Measurements from ENCODE around the gene ATG9A. TPM values are rescaled to one million over a fixed set of nuclear protein-coding genes. Genes with fewer than 3 reads are reported as not detected.

The ATG9A gene
- total RNA-seq, 1 experiment from 2014 or later, result 42.9 TPM

DNA sequence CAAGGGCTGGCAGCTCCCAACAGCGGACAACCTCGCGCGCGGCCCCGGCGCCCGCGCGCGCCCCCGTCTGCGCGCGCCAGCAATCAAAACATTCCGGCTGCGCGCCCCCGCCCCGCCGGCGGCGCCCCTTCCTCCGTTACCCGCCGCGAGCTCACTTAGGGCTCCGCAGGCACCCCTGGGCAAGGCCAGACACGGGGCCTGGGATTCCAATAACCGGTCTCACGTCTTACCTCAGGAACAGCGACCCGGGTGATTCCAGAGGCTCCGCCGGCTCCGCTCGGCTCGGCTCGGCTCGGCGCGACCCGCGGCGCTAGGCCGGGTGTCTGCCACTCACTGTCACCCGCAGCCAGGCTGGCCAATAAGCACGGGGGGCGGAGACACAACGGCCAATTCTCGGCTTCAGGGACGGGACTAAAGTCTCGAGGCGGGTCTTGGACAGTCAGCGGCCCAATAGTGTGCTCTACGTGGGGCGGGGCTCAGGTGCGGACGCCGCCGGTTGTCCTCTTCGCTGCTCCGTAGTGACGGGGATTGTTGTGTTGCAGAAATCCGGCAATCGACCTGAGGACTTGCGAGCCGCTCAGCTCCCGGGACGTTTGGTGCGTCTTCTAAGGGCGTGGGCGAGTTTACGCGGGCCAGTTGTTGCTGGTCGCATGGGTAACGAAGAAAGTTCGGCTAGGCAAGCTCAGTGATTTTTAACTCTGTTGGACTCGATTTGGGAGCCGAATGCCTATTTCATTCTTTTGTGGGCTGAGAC, at the start of gene ATG9A, which contains the start of gene ANKZF1 (continued):
- TF ChIP-seq, protein P1, sequence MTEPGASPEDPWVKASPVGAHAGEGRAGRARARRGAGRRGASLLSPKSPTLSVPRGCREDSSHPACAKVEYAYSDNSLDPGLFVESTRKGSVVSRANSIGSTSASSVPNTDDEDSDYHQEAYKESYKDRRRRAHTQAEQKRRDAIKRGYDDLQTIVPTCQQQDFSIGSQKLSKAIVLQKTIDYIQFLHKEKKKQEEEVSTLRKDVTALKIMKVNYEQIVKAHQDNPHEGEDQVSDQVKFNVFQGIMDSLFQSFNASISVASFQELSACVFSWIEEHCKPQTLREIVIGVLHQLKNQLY (CRISPR knock-in tag; IDR thresholded peaks at IDR 0.05), result no peak
- no peak for TF ChIP-seq GTF2I (CRISPR knock-in tag; conservative IDR thresholded peaks at IDR 0.05)
- no peak for TF ChIP-seq EMX1 (CRISPR knock-in tag; IDR thresholded peaks at IDR 0.05)
- peak; percentile 95 for TF ChIP-seq GABPB1 (CRISPR knock-in tag; IDR thresholded peaks at IDR 0.05)
- TF ChIP-seq IRF2 (CRISPR knock-in tag; IDR thresholded peaks at IDR 0.05; ENCODE audit: borderline replicate concordance, low read depth), result no peak
- no peak for TF ChIP-seq ZNF317 (CRISPR knock-in tag; IDR thresholded peaks at IDR 0.05; ENCODE audit: borderline replicate concordance, low read depth)
- TF ChIP-seq ATF1 (CRISPR knock-in tag; IDR thresholded peaks at IDR 0.05), result no peak
- TF ChIP-seq NR3C1 (CRISPR knock-in tag; conservative IDR thresholded peaks at IDR 0.05; ENCODE audit: low read depth), result no peak
- TF ChIP-seq ZNF232 (CRISPR knock-in tag; IDR thresholded peaks at IDR 0.05), result no peak
- TF ChIP-seq, protein P2, sequence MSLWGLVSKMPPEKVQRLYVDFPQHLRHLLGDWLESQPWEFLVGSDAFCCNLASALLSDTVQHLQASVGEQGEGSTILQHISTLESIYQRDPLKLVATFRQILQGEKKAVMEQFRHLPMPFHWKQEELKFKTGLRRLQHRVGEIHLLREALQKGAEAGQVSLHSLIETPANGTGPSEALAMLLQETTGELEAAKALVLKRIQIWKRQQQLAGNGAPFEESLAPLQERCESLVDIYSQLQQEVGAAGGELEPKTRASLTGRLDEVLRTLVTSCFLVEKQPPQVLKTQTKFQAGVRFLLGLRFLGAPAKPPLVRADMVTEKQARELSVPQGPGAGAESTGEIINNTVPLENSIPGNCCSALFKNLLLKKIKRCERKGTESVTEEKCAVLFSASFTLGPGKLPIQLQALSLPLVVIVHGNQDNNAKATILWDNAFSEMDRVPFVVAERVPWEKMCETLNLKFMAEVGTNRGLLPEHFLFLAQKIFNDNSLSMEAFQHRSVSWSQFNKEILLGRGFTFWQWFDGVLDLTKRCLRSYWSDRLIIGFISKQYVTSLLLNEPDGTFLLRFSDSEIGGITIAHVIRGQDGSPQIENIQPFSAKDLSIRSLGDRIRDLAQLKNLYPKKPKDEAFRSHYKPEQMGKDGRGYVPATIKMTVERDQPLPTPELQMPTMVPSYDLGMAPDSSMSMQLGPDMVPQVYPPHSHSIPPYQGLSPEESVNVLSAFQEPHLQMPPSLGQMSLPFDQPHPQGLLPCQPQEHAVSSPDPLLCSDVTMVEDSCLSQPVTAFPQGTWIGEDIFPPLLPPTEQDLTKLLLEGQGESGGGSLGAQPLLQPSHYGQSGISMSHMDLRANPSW (CRISPR knock-in tag; conservative IDR thresholded peaks at IDR 0.05; ENCODE audit: low read depth), result no peak
- TF ChIP-seq, protein P3, sequence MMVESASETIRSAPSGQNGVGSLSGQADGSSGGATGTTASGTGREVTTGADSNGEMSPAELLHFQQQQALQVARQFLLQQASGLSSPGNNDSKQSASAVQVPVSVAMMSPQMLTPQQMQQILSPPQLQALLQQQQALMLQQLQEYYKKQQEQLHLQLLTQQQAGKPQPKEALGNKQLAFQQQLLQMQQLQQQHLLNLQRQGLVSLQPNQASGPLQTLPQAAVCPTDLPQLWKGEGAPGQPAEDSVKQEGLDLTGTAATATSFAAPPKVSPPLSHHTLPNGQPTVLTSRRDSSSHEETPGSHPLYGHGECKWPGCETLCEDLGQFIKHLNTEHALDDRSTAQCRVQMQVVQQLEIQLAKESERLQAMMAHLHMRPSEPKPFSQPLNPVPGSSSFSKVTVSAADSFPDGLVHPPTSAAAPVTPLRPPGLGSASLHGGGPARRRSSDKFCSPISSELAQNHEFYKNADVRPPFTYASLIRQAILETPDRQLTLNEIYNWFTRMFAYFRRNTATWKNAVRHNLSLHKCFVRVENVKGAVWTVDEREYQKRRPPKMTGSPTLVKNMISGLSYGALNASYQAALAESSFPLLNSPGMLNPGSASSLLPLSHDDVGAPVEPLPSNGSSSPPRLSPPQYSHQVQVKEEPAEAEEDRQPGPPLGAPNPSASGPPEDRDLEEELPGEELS (CRISPR knock-in tag; IDR thresholded peaks at IDR 0.05), result no peak
- TF ChIP-seq, protein P4, sequence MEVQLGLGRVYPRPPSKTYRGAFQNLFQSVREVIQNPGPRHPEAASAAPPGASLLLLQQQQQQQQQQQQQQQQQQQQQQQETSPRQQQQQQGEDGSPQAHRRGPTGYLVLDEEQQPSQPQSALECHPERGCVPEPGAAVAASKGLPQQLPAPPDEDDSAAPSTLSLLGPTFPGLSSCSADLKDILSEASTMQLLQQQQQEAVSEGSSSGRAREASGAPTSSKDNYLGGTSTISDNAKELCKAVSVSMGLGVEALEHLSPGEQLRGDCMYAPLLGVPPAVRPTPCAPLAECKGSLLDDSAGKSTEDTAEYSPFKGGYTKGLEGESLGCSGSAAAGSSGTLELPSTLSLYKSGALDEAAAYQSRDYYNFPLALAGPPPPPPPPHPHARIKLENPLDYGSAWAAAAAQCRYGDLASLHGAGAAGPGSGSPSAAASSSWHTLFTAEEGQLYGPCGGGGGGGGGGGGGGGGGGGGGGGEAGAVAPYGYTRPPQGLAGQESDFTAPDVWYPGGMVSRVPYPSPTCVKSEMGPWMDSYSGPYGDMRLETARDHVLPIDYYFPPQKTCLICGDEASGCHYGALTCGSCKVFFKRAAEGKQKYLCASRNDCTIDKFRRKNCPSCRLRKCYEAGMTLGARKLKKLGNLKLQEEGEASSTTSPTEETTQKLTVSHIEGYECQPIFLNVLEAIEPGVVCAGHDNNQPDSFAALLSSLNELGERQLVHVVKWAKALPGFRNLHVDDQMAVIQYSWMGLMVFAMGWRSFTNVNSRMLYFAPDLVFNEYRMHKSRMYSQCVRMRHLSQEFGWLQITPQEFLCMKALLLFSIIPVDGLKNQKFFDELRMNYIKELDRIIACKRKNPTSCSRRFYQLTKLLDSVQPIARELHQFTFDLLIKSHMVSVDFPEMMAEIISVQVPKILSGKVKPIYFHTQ (CRISPR knock-in tag; IDR thresholded peaks at IDR 0.05), result no peak

DNA sequence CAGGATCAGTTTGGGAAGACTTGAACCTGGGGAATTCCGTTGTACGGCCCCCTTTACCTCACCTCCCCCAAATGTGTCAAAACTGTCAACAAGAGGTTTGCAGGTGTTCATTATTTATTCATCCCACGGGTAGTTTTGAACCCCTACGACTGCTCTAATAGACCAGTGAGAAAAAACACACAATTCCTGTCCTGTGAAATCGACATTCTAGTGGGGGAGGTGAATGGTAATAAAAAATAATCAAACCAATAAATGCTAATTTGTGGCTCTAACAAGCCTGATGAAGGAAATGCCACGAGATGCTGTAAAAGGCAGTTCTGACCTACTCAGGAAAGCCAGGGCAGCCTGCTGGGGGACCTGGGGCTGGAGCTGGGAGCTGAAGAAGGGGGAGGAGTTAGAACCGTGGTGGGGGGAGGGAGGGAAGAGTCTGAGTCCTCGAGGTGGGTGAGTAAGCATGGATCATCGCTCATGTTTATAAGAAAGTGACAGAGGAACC, 49.3 kb upstream of the ATG9A start:
- peaks cover 32% of the 10 kb centered on the region for H3K4me1 Mint-ChIP-seq
- no peaks in the 10 kb centered on the region for H3K9me3 Mint-ChIP-seq
- peak overlapping the region; percentile 70 for H3K4me3 Mint-ChIP-seq
- no peak for TF ChIP-seq RELA (CRISPR knock-in tag; IDR thresholded peaks at IDR 0.05; ENCODE audit: borderline replicate concordance)
- no peak for TF ChIP-seq IRF2 (CRISPR knock-in tag; IDR thresholded peaks at IDR 0.05; ENCODE audit: borderline replicate concordance, low read depth)
- DNase-seq (ENCODE audit: low spot score) (no peak), ATAC-seq (peak; percentile 38)
- H3K27me3 Mint-ChIP-seq (ENCODE audit: low read depth), result peaks cover 6% of the 10 kb centered on the region
- peak overlapping the region; percentile 82 for H3K27ac Mint-ChIP-seq
- POLR2A ChIA-PET, result interaction anchor here (0.6 to 3.0 kb wide), 9 partner anchors 17 to 380 kb away, joined by 3 to 21 read pairs (median 4); partner anchors contain the start of genes ABCB6, ANKZF1, ATG9A and GLB1L
- CTCF ChIA-PET, result interaction anchor here (0.6 to 6.5 kb wide), 22 partner anchors 8 to 277 kb away, joined by 3 to 158 read pairs (median 4); partner anchors contain the start of genes ABCB6, GLB1L, STK16 and TUBA4A
- peaks cover 5% of the 10 kb centered on the region; the same call in 1 of the 2 replicates for H3K36me3 Mint-ChIP-seq
